Endothelial cell of umbilical vein (primary cell): ENCODE results near the gene PPFIBP1. TPM values are rescaled to one million over a fixed set of nuclear protein-coding genes. Genes with fewer than 3 reads are reported as not detected.

Experiments used
- BruUV-seq: library from RNA; stranded (reverse); fragments of 400-500 nt; replicated peaks from 2 replicates; lab custom pipeline; 2021; lab: Mats Ljungman, UMichigan
- CTCF ChIA-PET: fragments of 300-600, 350-600 bp; sonication (Branson Sonifier 250); formaldehyde crosslinking; loops from one replicate; lab custom pipeline; 2021; ENCODE audit warnings: antibody characterized with exemption, inconsistent platforms; lab: Charles Lee
- POLR2A ChIA-PET: fragments of 300-600, 350-600 bp; sonication (Branson Sonifier 250); formaldehyde crosslinking; loops from one replicate; lab custom pipeline; 2021; ENCODE audit warnings: antibody characterized with exemption, inconsistent platforms; lab: Charles Lee
- DNase-seq: peaks from one replicate; pipeline ENCODE4 v3.0.0-alpha.2; 2011; ENCODE audit warnings: low read depth, low spot score
- FAIRE-seq: peaks from 2 replicates; lab custom pipeline; 2011; peaks lifted over from hg19 to GRCh38; lab: Jason Lieb, UNC
- H2AFZ ChIP-seq: 2 replicates; pipeline ENCODE4 v1.6.0; 2012; ENCODE audit warnings: low read depth, low read length, control low read depth, inconsistent platforms
- H3K27ac ChIP-seq: 2 replicates; pipeline ENCODE4 v1.5.1; 2011; ENCODE audit warnings: low read depth, mild to moderate bottlenecking, control low read depth, low read length, moderate library complexity; ENCODE audit not compliant: insufficient read depth
- H3K27me3 ChIP-seq, 2 experiments: 2 replicates each; pipeline versions ENCODE4 v1.6.0 to v1.6.1; 2011; ENCODE audit warnings: low read length in 2 of 2, mixed read lengths in 1 of 2; ENCODE audit not compliant: control insufficient read depth in 2 of 2, insufficient read depth in 2 of 2
- H3K36me3 ChIP-seq, 2 experiments: 2 replicates in 1 of 2; 3 replicates in 1 of 2; pipeline ENCODE4 v1.5.1; 2011; ENCODE audit warnings: low read length in 2 of 2, mild to moderate bottlenecking in 1 of 2, moderate library complexity in 1 of 2; ENCODE audit not compliant: control insufficient read depth in 2 of 2, insufficient read depth in 2 of 2; ENCODE audit errors: extremely low read depth in 1 of 2
- H3K4me1 ChIP-seq: 3 replicates; pipeline ENCODE4 v1.5.1; 2011; ENCODE audit warnings: mild to moderate bottlenecking, low read length; ENCODE audit not compliant: control insufficient read depth, insufficient read depth; ENCODE audit errors: extremely low read depth
- H3K4me2 ChIP-seq: 2 replicates; pipeline ENCODE4 v1.6.1; 2011; ENCODE audit warnings: low read length, control low read depth, mixed read lengths; ENCODE audit not compliant: insufficient read depth
- H3K4me3 ChIP-seq, 3 experiments: fragments of 200-600 bp in 1 of 3; sonication (generic), shearing (Covaris generic) in 1 of 3; replicated peaks in 1 of 3; 2 replicates each; pipeline ENCODE4 v1.5.1; 2011 to 2016; ENCODE audit warnings: control low read depth in 3 of 3, low read length in 3 of 3, mild to moderate bottlenecking in 2 of 3, inconsistent platforms in 1 of 3, low read depth in 1 of 3, moderate library complexity in 1 of 3; ENCODE audit not compliant: insufficient read depth in 1 of 3
- H3K79me2 ChIP-seq: 2 replicates; pipeline ENCODE4 v1.6.0; 2012; ENCODE audit warnings: low read length, inconsistent platforms; ENCODE audit not compliant: control insufficient read depth, insufficient read depth
- H3K9ac ChIP-seq: replicated peaks from 2 replicates; pipeline ENCODE3; 2011; ENCODE audit warnings: low read length, control low read depth; ENCODE audit not compliant: insufficient read depth; ENCODE audit errors: extremely low read depth
- H3K9me1 ChIP-seq: replicated peaks from 3 replicates; pipeline ENCODE4 v1.6.0; 2011; ENCODE audit warnings: mild to moderate bottlenecking, low read length; ENCODE audit not compliant: control insufficient read depth, insufficient read depth; ENCODE audit errors: extremely low read depth
- H3K9me3 ChIP-seq: replicated peaks from 2 replicates; pipeline ENCODE4 v1.5.1; 2012; ENCODE audit warnings: low read length, inconsistent platforms; ENCODE audit not compliant: control insufficient read depth, insufficient read depth
- H4K20me1 ChIP-seq: replicated peaks from 2 replicates; pipeline ENCODE3; 2011; ENCODE audit warnings: mild to moderate bottlenecking, low read length; ENCODE audit not compliant: control insufficient read depth, insufficient read depth; ENCODE audit errors: extremely low read depth
- EZH2 ChIP-seq: IDR thresholded peaks from 2 replicates; pipeline ENCODE4 v1.6.1; 2012; ENCODE audit warnings: borderline replicate concordance, low read depth, mild to moderate bottlenecking, moderate library complexity, low read length, inconsistent platforms; ENCODE audit not compliant: severe bottlenecking
- FOS ChIP-seq: IDR thresholded peaks from 2 replicates; pipeline ENCODE4 v1.6.1; 2011; ENCODE audit warnings: mild to moderate bottlenecking, low read length, moderate library complexity, borderline replicate concordance; ENCODE audit not compliant: insufficient read depth
- GATA2 ChIP-seq: IDR thresholded peaks from 2 replicates; pipeline ENCODE4 v1.7.0; 2011; ENCODE audit warnings: low read depth, mild to moderate bottlenecking, moderate library complexity, mixed read lengths, low read length; ENCODE audit not compliant: insufficient read length, insufficient read depth
- JUN ChIP-seq: IDR thresholded peaks from 2 replicates; pipeline ENCODE4 v1.6.1; 2011; ENCODE audit warnings: borderline replicate concordance, low read depth; ENCODE audit not compliant: insufficient read length, insufficient read depth
- MYC ChIP-seq: IDR thresholded peaks from one replicate; pipeline ENCODE4 v1.6.1; 2011; ENCODE audit warnings: mild to moderate bottlenecking, low read depth, low read length
- POLR2A ChIP-seq: IDR thresholded peaks from 2 replicates; pipeline ENCODE4 v1.6.1; 2012; ENCODE audit warnings: low read depth, mild to moderate bottlenecking, control low read depth, low read length
- POLR2AphosphoS5 ChIP-seq: IDR thresholded peaks from 2 replicates; pipeline ENCODE4 v1.6.1; 2012; ENCODE audit warnings: low read depth, mild to moderate bottlenecking, control low read depth, low read length, moderate library complexity; ENCODE audit not compliant: insufficient read depth
- dilution Hi-C: fragments of 300-500 bp; cut with MboI; formaldehyde crosslinking; loops from one replicate; pipeline ENCODE4 v1.15.0; 2019; ENCODE audit warnings: low sequenced_read_pairs; ENCODE audit not compliant: extremely low pct_ligation_motif_present
- intact Hi-C: fragments of 100-400 bp; cut with micrococcal nuclease; formaldehyde crosslinking; loops from one replicate; pipeline ENCODE4 v1.10.0; 2022
- polyA plus RNA-seq, 4 experiments: library from polyadenylated mRNA; depleted of rRNA in 3 of 4; stranded (reverse) in 3 of 4; unstranded in 1 of 4; fragments of >200 nt; gene quantifications; 2 replicates each; pipeline versions ENCODE4 v1.2.1 to v1.2.3, GENCODE V29; 2011 to 2012; ENCODE audit warnings: missing spikeins in 1 of 4
- total RNA-seq: library from RNA; stranded (reverse); gene quantifications from 2 replicates; pipeline ENCODE4 v1.2.3, GENCODE V29; 2021
- TF ChIP-seq, protein P1 (sequence below), 2 donors: IDR thresholded peaks; 1 replicate in 1 of 2; 2 replicates in 1 of 2; pipeline ENCODE4 v1.5.1; 2011; ENCODE audit warnings: low read length in 2 of 2, mild to moderate bottlenecking in 2 of 2, moderate library complexity in 2 of 2, control low read depth in 1 of 2, inconsistent platforms in 1 of 2, low read depth in 1 of 2; ENCODE audit not compliant: insufficient read depth in 1 of 2; ENCODE audit errors: extremely low read depth in 1 of 2
- TF ChIP-seq, protein P2 (sequence below): IDR thresholded peaks from 2 replicates; pipeline ENCODE4 v1.6.1; 2011; ENCODE audit not compliant: insufficient read depth, insufficient read length

Gene PPFIBP1
- total and polyA plus RNA-seq, 2 donors (not counting 3 experiments of a cell fraction or from before 2014, with no cell fraction given), result 45.5 to 154 TPM

DNA sequence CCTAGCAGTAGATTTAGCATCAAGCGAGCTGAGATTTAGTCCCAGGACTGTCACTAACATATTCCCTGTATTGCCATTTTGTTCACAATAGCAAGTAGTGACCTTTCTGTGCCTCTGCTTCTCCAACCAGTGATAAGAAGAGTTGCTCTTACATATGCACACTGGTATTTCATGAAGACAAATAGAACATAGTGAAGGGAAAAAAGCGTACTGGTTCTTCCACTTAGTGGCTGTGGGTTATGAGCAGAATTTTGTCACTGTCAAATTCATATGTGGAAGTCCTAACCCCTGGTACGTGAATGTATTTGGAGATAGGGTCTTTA is 12.3 kb upstream of the PPFIBP1 start:
- ChIA-PET POLR2A (no interaction called here), CTCF (no interaction called here)
- Histone ChIP-seq H4K20me1 (no peaks in the 10 kb centered on the region), H3K27me3 (no peaks in the 10 kb centered on the region), H3K79me2 (no peaks in the 10 kb centered on the region), H3K4me2 (no peak overlapping the region), H3K9me3 (no peaks in the 10 kb centered on the region), H3K36me3 (no peaks in the 10 kb centered on the region), H2AFZ (no peak overlapping the region), H3K27ac (no peak overlapping the region), H3K9me1 (no peaks in the 10 kb centered on the region), H3K4me1 (no peaks in the 10 kb centered on the region), H3K4me3 (no peak overlapping the region), H3K9ac (no peak overlapping the region)
- TF ChIP-seq EZH2 (no peak), POLR2A (no peak), FOS (no peak), POLR2AphosphoS5 (no peak), JUN (no peak), MYC (no peak), GATA2 (no peak)
- TF ChIP-seq, protein P1, sequence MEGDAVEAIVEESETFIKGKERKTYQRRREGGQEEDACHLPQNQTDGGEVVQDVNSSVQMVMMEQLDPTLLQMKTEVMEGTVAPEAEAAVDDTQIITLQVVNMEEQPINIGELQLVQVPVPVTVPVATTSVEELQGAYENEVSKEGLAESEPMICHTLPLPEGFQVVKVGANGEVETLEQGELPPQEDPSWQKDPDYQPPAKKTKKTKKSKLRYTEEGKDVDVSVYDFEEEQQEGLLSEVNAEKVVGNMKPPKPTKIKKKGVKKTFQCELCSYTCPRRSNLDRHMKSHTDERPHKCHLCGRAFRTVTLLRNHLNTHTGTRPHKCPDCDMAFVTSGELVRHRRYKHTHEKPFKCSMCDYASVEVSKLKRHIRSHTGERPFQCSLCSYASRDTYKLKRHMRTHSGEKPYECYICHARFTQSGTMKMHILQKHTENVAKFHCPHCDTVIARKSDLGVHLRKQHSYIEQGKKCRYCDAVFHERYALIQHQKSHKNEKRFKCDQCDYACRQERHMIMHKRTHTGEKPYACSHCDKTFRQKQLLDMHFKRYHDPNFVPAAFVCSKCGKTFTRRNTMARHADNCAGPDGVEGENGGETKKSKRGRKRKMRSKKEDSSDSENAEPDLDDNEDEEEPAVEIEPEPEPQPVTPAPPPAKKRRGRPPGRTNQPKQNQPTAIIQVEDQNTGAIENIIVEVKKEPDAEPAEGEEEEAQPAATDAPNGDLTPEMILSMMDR (IDR thresholded peaks at IDR 0.05; ENCODE audit: extremely low read depth in 1 of 2, insufficient read depth in 1 of 2, low read depth in 1 of 2, low read length in 2 of 2), result no peak
- TF ChIP-seq, protein P2, sequence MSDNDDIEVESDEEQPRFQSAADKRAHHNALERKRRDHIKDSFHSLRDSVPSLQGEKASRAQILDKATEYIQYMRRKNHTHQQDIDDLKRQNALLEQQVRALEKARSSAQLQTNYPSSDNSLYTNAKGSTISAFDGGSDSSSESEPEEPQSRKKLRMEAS, result no peak
- DNase-seq (no peak), FAIRE-seq (no peak)
- intact Hi-C loops, result no loop called here
- no TSS peak for BruUV-seq
- dilution Hi-C loops, result no loop called here
